ENCODE data around the gene NCKAP5. TPM values are rescaled to one million over a fixed set of nuclear protein-coding genes. Genes with fewer than 3 reads are reported as not detected.

Gene NCKAP5
- total RNA-seq, 2 donors from 2014 or later: not detected

DNA sequence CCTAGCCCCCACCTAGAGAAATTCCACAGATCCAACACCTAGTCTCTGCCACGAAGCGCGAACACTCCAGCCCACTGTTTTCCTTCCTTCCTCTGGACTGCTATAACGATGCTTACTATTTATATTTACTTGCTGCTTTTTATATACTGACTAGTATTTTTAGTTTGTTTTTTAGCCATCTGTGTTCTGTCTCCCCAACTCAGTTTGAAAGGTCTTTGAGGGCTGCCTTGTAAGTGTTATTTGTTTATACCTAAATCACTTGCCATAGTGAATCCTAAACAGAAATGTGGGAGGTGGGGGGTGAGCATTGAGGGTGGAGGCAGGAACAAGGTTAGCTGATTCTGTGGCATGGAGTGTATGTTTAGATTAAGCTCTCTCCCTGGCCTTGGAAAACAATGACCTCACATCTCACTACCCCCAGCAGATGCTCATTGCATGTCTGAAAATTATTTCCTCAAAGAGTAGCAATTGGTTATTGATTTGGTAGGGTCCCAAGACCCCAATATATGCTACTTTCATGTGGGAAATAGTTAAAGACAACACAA lies 1.1 kb upstream of the NCKAP5 start:
- Mint-ChIP-seq H3K27me3 (peaks cover 46% of the 10 kb centered on the region), H3K4me1 (peaks cover 2% of the 10 kb centered on the region)

DNA sequence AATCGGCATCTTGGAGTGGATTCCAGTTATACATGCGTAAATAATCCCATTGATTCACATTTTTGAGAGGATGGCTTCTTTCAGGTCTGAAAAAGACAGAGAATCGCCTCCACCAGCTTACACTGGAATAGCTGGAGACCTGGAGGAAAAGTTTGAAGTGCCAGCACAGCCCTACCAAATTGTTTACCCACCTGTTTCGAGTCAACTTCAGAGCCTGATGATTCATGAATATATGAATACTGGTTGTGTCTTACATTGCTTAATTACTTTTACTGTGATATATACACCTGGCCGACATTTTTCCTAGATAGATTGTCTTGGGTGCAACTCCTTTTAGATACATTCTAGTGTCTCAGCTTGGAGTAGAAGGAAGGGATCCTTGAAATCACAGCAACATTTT lies 335 bp upstream of the NCKAP5 start:
- no peak overlapping the region for H3K27ac Mint-ChIP-seq
- ATAC-seq: no peak
- no peaks in the 10 kb centered on the region for H3K9me3 ChIP-seq (ENCODE audit: control insufficient read depth, low read length, poor library complexity, severe bottlenecking)
- H3K36me3 Mint-ChIP-seq (ENCODE audit: low read depth): no peaks in the 10 kb centered on the region
- H3K27me3 Mint-ChIP-seq: peaks cover 47% of the 10 kb centered on the region
- H3K4me3 Mint-ChIP-seq: no peak overlapping the region
- no peak for DNase-seq
- peaks cover 2% of the 10 kb centered on the region for H3K4me1 Mint-ChIP-seq

More for the DNA sequence above, 1.1 kb upstream of the NCKAP5 start:
- no peaks in the 10 kb centered on the region for H3K9me3 ChIP-seq (ENCODE audit: control insufficient read depth, low read length, poor library complexity, severe bottlenecking)
- no peaks in the 10 kb centered on the region for H3K36me3 Mint-ChIP-seq (ENCODE audit: low read depth)
- no peak overlapping the region for H3K27ac Mint-ChIP-seq
- no peak for DNase-seq
- no peak for ATAC-seq
- H3K4me3 Mint-ChIP-seq: no peak overlapping the region

DNA sequence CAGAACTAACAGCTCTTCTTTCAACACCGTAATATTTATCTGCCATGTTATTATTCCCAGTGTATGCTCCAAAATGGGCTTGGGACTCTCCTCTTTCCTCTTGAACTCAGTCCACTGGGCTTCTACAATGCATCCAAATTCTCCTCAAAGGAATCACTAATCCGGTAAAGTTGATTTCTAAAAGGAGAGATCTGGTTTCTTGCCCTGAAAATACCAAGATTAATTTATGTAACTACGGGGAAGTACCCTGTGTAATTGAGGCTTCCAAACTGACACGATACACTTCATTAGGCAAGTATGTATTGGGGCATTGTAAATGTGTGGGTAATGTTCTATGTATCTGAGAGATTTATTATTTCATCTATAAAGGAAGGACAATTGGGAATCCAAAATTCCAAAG lies 5.7 kb downstream of the NCKAP5 start:
- Mint-ChIP-seq H3K4me1 (peaks cover 2% of the 10 kb centered on the region), H3K36me3 (ENCODE audit: low read depth) (no peaks in the 10 kb centered on the region), H3K27me3 (peaks cover 22% of the 10 kb centered on the region), H3K4me3 (no peak overlapping the region), H3K27ac (no peak overlapping the region)
- no peaks in the 10 kb centered on the region for H3K9me3 ChIP-seq (ENCODE audit: control insufficient read depth, low read length, poor library complexity, severe bottlenecking)
- no peak for ATAC-seq
- DNase-seq: no peak

DNA sequence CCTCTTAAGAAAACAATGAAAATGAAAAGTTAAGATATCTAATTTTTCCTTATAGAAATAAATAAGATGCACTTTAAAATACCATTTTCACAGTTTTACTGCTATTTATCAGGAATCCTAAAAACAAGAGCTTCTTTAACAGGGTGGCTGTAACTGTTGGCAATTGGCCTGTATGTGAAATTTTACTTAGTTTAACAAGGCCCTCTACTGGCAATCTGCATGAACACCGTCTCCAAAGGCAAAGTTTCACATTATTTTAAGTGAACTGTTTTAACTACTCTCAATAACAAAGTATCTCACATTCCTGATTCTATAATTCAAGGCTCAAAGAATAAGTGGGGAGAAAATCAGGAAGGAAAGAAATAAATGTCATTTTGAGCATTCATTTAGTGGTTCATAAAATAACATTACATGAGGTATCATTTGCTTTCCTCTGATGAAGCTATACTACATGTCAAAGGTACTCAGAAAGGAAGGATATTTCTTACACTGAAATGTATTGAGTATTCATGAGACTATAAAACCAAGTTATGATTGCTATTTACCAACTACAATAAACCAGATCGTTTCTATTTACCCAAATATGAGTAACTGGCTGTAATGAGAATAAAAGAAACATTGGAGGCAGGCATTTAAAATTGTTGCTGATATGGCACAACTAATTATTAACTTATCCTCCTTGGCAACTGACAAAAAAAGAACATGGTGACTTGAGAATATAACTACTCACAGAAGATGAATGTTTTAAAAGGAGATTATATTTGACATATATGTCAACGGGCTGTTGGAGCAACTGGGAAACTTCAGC lies 7.0 kb downstream of the NCKAP5 start:
- peaks cover 11% of the 10 kb centered on the region for H3K27me3 Mint-ChIP-seq
- no peak for ATAC-seq
- no peaks in the 10 kb centered on the region for H3K9me3 ChIP-seq (ENCODE audit: control insufficient read depth, low read length, poor library complexity, severe bottlenecking)
- peaks cover 2% of the 10 kb centered on the region for H3K4me1 Mint-ChIP-seq
- no peak for DNase-seq
- H3K36me3 Mint-ChIP-seq (ENCODE audit: low read depth): no peaks in the 10 kb centered on the region
- no peak overlapping the region for H3K4me3 Mint-ChIP-seq
- H3K27ac Mint-ChIP-seq: no peak overlapping the region

DNA sequence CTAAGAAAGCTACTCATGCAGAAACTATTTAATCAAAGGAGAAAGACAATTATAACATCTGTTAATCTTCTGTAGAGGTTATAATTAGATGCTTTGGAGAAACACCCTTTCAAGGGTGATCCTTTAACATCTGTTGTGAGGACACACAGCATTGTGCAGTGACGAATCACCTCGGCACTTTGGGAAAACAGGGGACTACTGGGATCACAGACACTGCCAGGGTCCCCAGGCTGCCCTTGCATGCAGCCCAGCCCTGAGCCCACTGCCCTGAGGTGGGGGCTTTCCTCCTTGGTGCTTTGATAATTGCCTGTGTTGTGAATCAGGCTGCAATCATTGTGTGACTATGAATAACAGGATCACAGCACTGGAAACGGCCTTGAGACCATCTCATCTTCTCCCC lies 10.6 kb downstream of the NCKAP5 start:
- H3K27me3 Mint-ChIP-seq: no peaks in the 10 kb centered on the region
- no peaks in the 10 kb centered on the region for H3K9me3 ChIP-seq (ENCODE audit: control insufficient read depth, low read length, poor library complexity, severe bottlenecking)
- H3K4me1 Mint-ChIP-seq: no peaks in the 10 kb centered on the region
- H3K27ac Mint-ChIP-seq: no peak overlapping the region
- no peak overlapping the region for H3K4me3 Mint-ChIP-seq
- H3K36me3 Mint-ChIP-seq (ENCODE audit: low read depth): no peaks in the 10 kb centered on the region
- no peak for DNase-seq
- ATAC-seq: no peak

DNA sequence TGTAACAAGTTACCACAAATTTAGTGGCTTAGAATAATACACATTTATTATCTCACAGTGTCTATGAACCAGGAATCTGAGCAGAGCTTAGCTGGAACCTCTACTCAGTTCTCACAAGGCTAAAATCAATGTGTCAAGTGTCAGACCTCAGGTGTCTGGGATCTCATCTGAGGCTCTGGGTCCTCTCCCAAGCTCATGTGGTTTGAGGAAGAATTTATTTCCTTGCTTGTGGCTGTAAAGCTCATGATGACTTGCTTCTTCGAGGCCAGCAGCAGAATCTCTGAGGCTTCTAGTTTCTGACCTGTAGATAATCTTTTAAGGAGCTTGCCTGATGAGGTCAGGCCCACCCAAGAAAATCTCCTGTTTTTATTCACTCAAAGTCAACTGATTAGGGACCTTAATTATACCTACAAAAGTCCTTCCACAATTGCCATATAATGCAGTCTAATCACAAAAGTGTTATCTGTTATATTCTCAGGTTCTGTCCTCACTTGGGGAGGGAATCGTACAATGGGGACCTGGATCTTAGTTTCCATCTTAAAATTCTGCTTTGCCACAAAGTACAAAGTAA lies 14.3 kb downstream of the NCKAP5 start:
- no peak for DNase-seq
- Mint-ChIP-seq H3K27me3 (no peaks in the 10 kb centered on the region), H3K36me3 (ENCODE audit: low read depth) (no peaks in the 10 kb centered on the region), H3K4me1 (no peaks in the 10 kb centered on the region), H3K4me3 (no peak overlapping the region), H3K27ac (no peak overlapping the region)
- H3K9me3 ChIP-seq (ENCODE audit: control insufficient read depth, low read length, poor library complexity, severe bottlenecking): no peaks in the 10 kb centered on the region
- ATAC-seq: no peak

DNA sequence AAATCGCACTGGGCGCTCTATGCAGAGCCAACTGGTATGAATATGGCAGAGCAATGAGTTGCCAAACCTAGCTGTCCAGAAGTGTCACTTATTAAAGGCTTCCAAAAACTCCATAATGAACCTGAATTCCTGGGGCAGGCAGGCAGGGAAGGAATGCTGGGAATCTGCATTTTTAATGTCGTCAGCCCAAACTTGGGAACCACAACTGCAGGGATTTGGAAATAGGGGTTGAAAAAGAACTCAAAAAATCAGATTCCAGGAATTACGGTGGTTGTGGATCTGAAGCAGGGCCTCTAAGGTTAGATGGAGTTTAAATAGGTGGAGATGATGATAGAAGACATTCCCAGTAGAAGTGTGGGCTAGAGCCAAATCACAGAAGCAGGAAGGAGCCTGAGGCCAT lies 15.0 kb downstream of the NCKAP5 start:
- no peaks in the 10 kb centered on the region for H3K27me3 Mint-ChIP-seq
- no peak for ATAC-seq
- H3K4me1 Mint-ChIP-seq: no peaks in the 10 kb centered on the region
- H3K36me3 Mint-ChIP-seq (ENCODE audit: low read depth): no peaks in the 10 kb centered on the region
- H3K4me3 Mint-ChIP-seq: no peak overlapping the region
- H3K9me3 ChIP-seq (ENCODE audit: control insufficient read depth, low read length, poor library complexity, severe bottlenecking): no peaks in the 10 kb centered on the region
- DNase-seq: no peak
- no peak overlapping the region for H3K27ac Mint-ChIP-seq

DNA sequence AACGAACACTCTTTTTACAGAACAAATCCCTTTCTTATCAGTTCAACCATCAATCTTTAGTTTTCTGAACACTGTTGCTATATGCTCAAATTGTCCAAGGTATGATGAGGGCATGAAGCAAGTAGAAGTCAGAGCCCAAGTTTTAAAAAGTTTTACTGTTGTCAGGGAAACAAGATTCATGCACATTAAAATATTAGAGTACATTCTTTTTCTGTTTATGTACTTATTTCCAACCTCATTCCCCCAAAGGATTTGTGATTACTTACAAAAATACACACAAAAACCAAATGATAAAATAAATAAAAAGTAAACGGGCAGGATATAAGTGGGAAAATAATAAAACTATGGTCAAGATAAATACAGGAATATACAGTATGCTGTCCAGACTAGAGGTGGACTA lies 15.4 kb downstream of the NCKAP5 start:
- no peaks in the 10 kb centered on the region for H3K9me3 ChIP-seq (ENCODE audit: control insufficient read depth, low read length, poor library complexity, severe bottlenecking)
- DNase-seq: no peak
- Mint-ChIP-seq H3K27ac (no peak overlapping the region), H3K4me3 (no peak overlapping the region), H3K27me3 (no peaks in the 10 kb centered on the region), H3K36me3 (ENCODE audit: low read depth) (no peaks in the 10 kb centered on the region), H3K4me1 (no peaks in the 10 kb centered on the region)
- ATAC-seq: no peak

DNA sequence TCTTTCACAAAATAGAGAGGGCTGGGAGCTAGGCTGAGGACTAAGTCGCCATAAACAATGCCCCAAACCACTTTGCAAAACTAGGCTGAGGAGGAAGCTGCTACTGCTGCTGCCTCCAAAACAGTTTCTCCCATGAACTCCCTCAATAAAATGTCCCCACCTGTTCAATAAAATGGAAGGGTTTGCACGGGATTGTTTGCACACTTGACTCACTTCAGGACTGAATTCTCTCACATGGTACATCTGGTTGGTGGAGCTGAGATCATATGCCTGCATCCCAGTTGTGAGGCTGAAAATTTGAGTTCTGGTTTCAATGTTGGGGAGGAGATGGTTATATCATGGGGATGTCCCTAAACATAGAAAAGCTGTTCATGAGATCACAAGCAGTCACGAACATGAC lies 26.5 kb downstream of the NCKAP5 start:
- no peaks in the 10 kb centered on the region for H3K4me1 Mint-ChIP-seq
- DNase-seq (no peak), ATAC-seq (no peak)
- no peaks in the 10 kb centered on the region for H3K27me3 Mint-ChIP-seq
- no peak overlapping the region for H3K4me3 Mint-ChIP-seq
- H3K9me3 ChIP-seq (ENCODE audit: control insufficient read depth, low read length, poor library complexity, severe bottlenecking): no peaks in the 10 kb centered on the region
- no peaks in the 10 kb centered on the region for H3K36me3 Mint-ChIP-seq (ENCODE audit: low read depth)
- H3K27ac Mint-ChIP-seq: no peak overlapping the region

DNA sequence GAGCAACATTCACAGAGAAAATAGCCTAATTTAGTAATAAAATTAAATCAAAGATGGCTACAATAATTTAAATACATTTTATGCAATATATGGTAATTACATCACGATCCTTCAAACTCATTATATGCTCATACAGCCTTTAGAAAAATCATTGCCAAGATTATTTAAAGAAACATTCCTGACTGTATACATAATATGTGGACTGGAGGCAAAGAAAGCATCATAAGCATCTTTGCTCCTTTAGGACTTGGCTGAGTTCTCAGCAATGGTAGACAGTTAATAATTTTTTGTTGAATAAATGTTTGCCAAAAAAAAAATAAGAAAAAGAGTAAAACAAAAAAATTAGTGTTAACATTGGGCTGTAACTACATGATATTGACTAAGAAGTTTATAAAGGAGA lies 26.9 kb downstream of the NCKAP5 start:
- no peaks in the 10 kb centered on the region for H3K27me3 Mint-ChIP-seq
- no peaks in the 10 kb centered on the region for H3K4me1 Mint-ChIP-seq
- no peak for DNase-seq
- no peak overlapping the region for H3K27ac Mint-ChIP-seq
- no peaks in the 10 kb centered on the region for H3K9me3 ChIP-seq (ENCODE audit: control insufficient read depth, low read length, poor library complexity, severe bottlenecking)
- no peaks in the 10 kb centered on the region for H3K36me3 Mint-ChIP-seq (ENCODE audit: low read depth)
- no peak overlapping the region for H3K4me3 Mint-ChIP-seq
- ATAC-seq: no peak

DNA sequence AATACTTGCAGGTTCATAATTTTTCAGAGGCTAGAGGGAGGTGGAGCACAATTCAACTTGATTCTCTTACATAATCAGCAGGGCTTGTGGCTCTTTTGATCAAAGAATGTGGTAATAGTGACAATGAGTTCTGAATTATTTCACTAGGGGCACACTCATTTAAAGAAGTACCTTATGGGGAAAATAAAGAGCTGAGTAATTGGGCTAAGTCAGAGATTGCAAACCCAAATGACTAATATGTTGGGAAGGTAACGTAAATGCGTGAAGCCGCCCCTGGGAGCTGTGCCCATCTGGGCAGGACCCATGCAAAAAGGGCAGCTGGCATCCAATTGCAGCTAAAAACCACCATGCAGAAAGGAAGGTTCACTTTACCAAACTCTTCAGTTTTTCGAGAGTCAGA lies 35.3 kb downstream of the NCKAP5 start:
- H3K36me3 Mint-ChIP-seq (ENCODE audit: low read depth): no peaks in the 10 kb centered on the region
- no peaks in the 10 kb centered on the region for H3K27me3 Mint-ChIP-seq
- no peak overlapping the region for H3K4me3 Mint-ChIP-seq
- no peak overlapping the region for H3K27ac Mint-ChIP-seq
- H3K9me3 ChIP-seq (ENCODE audit: control insufficient read depth, low read length, poor library complexity, severe bottlenecking): no peaks in the 10 kb centered on the region
- H3K4me1 Mint-ChIP-seq: no peaks in the 10 kb centered on the region
- no peak for ATAC-seq
- no peak for DNase-seq

DNA sequence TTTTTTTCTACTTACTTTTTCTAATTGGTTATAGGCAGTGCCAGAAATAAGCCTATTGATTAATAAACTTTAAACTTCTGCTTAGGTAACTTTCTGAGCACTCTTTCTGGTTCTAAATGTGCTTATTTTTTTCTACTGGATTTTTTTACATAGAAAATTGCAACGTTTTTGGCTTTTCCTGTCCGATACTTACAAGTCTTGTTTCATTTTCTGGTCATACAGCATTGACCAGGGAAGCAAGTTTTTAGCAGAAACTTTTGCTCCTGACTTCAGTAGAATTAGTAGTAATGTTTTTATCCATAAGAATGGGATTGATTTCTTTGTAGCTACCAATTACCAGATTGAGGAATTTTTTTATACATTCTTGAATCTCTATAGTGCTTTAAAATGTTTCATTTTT lies 36.9 kb downstream of the NCKAP5 start:
- DNase-seq (no peak), ATAC-seq (no peak)
- Mint-ChIP-seq H3K27ac (no peak overlapping the region), H3K36me3 (ENCODE audit: low read depth) (no peaks in the 10 kb centered on the region), H3K4me3 (no peak overlapping the region), H3K27me3 (no peaks in the 10 kb centered on the region), H3K4me1 (no peaks in the 10 kb centered on the region)
- H3K9me3 ChIP-seq (ENCODE audit: control insufficient read depth, low read length, poor library complexity, severe bottlenecking): no peaks in the 10 kb centered on the region

DNA sequence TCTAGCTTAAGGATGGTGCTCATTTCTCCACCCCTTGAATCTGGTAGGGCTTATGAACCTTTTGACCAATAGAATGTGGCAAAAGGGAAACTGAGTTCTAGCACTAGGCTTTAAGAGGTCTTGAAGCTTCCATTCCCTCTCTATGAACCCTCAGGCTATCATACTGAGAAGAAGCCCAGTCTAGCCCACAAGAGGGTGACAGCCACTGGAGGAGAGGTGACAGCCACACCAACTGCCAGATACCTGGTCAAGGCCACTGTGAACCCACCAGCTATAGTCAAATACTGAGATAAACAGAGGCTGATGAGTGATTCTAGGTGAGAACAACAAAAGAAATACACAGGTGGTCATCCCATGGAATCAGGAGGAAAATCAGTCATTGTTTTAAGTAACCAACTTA lies 37.6 kb downstream of the NCKAP5 start:
- Mint-ChIP-seq H3K27me3 (no peaks in the 10 kb centered on the region), H3K4me1 (no peaks in the 10 kb centered on the region), H3K36me3 (ENCODE audit: low read depth) (no peaks in the 10 kb centered on the region), H3K27ac (no peak overlapping the region), H3K4me3 (no peak overlapping the region)
- H3K9me3 ChIP-seq (ENCODE audit: control insufficient read depth, low read length, poor library complexity, severe bottlenecking): no peaks in the 10 kb centered on the region
- DNase-seq: no peak
- no peak for ATAC-seq

Measured in T-helper 17 cell (primary cell).